ENCODE measurements around the gene ZMYND15.
"Not testable (repeated sequence)": the region's sequence is repeated elsewhere in the genome, so short reads cannot be mapped to it uniquely, and the experiment has no call there.

Gene ZMYND15

GRCh38 chr17:4710693-4711634 is 28.7 kb upstream of the ZMYND15 start:
- Mint-ChIP-seq H3K4me3 (peak overlapping the region; percentile 83), H3K36me3 (peaks cover 3% of the 10 kb centered on the region), H3K9me3 (no peaks in the 10 kb centered on the region), H3K27me3 (no peaks in the 10 kb centered on the region), H3K4me1 (peaks cover 55% of the 10 kb centered on the region), H3K27ac (peak overlapping the region; percentile 95)

DNA sequence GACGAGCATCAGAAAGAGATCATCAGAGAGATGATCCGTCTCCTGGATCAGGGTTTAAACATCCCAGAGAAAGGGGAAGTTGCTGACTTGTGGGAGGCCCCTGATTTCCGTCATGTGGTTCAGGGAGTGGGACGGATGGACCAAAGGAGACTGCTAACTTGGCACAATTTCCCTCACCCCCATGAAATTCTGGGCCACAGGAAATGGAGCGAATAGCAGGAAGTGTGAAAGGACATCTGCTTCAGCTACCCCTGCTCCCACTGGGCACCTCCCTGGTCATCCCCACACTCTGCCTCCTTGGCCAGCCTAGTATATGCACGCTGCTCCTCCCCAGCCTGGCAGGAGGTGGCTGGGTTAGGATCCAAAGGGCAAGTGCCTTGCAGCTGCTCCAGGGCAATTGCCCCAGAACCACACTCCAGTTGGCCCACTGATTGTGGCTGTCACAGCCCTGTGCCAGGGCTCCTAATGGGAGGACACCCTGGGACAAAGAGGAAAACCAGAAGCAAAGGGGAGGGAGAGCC is 27.9 kb upstream of the ZMYND15 start:
- Mint-ChIP-seq H3K36me3 (no peaks in the 10 kb centered on the region), H3K4me3 (peak overlapping the region; percentile 83), H3K27ac (peak overlapping the region; percentile 95), H3K27me3 (no peaks in the 10 kb centered on the region), H3K9me3 (no peaks in the 10 kb centered on the region), H3K4me1 (peaks cover 48% of the 10 kb centered on the region)

DNA sequence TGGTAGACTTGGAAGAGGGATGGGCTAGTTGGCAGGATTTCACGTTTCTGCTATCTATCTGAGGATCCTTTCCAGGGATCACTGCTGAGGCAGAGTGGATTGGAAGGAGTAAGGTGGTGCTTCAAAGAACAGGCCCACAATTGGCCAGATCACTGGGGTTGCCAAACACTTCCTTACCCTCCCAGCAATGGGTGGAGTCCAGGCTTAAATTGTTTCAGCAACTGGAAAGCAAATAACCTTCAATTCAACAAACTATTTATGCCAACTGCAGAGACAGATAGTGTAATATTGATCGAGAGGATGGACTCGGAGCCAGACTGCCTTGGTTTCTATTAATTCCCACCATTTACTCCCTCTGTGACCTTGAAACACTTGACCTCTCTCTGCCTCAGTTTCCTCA is 27.1 kb upstream of the ZMYND15 start:
- no peaks in the 10 kb centered on the region for H3K36me3 Mint-ChIP-seq
- H3K27me3 Mint-ChIP-seq, result no peaks in the 10 kb centered on the region
- peak overlapping the region; percentile 19 for H3K27ac Mint-ChIP-seq
- H3K9me3 Mint-ChIP-seq, result no peaks in the 10 kb centered on the region
- H3K4me1 Mint-ChIP-seq, result peaks cover 48% of the 10 kb centered on the region
- H3K4me3 Mint-ChIP-seq, result peak overlapping the region; percentile 83

GRCh38 chr17:4714340-4715062 is 25.1 kb upstream of the ZMYND15 start:
- Mint-ChIP-seq H3K27ac (peak overlapping the region; percentile 93), H3K4me3 (peak overlapping the region; percentile 80), H3K4me1 (peaks cover 47% of the 10 kb centered on the region)
- H3K27me3 Mint-ChIP-seq, H3K36me3 Mint-ChIP-seq, H3K9me3 Mint-ChIP-seq: not testable (repeated sequence)

GRCh38 chr17:4715063-4715744 is 24.4 kb upstream of the ZMYND15 start:
- peak overlapping the region; percentile 93 for H3K27ac Mint-ChIP-seq
- peak overlapping the region; percentile 80 for H3K4me3 Mint-ChIP-seq
- peaks cover 2% of the 10 kb centered on the region for H3K36me3 Mint-ChIP-seq
- peaks cover 43% of the 10 kb centered on the region for H3K4me1 Mint-ChIP-seq
- no peaks in the 10 kb centered on the region for H3K27me3 Mint-ChIP-seq
- no peaks in the 10 kb centered on the region for H3K9me3 Mint-ChIP-seq

GRCh38 chr17:4716081-4716480 is 23.6 kb upstream of the ZMYND15 start:
- Mint-ChIP-seq H3K27me3 (no peaks in the 10 kb centered on the region), H3K9me3 (no peaks in the 10 kb centered on the region), H3K4me3 (no peak overlapping the region), H3K36me3 (peaks cover 2% of the 10 kb centered on the region), H3K27ac (peak overlapping the region; percentile 93), H3K4me1 (peaks cover 43% of the 10 kb centered on the region)

DNA sequence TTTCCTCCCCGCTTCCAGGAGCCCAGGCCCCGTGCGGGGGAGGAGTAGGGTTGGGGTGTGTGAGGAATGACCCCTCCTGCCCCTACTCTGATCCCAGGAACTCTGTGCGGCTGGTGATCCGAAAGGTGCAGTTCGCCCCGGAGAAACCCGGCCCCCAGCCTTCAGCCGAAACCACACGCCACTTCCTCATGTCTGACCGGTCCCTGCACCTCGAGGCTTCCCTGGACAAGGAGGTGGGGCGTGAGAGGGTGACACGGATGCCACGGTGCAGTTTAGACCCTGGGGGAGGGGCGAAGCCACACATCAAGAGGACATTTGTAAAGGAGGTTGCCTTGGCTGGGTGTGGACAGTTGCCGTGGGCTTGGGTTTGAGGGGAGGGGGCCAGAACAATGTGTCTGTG is 21.8 kb upstream of the ZMYND15 start:
- no peak overlapping the region for H3K4me3 Mint-ChIP-seq
- H3K27ac Mint-ChIP-seq, result no peak overlapping the region
- no peaks in the 10 kb centered on the region for H3K27me3 Mint-ChIP-seq
- no peaks in the 10 kb centered on the region for H3K9me3 Mint-ChIP-seq
- peaks cover 2% of the 10 kb centered on the region for H3K36me3 Mint-ChIP-seq
- H3K4me1 Mint-ChIP-seq, result peaks cover 26% of the 10 kb centered on the region

- Mint-ChIP-seq H3K4me3 (no peak overlapping the region), H3K4me1 (peaks cover 22% of the 10 kb centered on the region), H3K27ac (no peak overlapping the region), H3K27me3 (no peaks in the 10 kb centered on the region), H3K36me3 (peaks cover 2% of the 10 kb centered on the region), H3K9me3 (no peaks in the 10 kb centered on the region)
Observed at GRCh38 chr17:4718276-4718675, 21.4 kb upstream of the ZMYND15 start.

DNA sequence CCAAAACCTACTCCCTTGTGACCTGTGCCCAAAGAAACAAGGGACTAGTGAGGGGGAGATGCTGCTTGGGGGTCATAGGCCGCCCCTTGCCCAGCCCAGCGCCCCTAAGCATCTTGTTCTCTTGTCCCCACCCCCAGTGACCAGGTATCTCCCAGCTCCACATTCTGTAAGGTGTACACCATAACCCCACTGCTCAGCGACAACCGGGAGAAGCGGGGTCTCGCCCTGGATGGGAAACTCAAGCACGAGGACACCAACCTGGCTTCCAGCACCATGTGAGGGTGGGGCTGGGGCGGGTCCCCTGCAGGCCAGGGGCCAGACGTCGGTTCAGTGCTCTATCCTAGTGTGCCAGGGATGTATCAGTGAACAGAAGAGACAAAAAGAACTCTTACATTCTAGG is 20.5 kb upstream of the ZMYND15 start:
- H3K9me3 Mint-ChIP-seq, result no peaks in the 10 kb centered on the region
- peaks cover 16% of the 10 kb centered on the region for H3K4me1 Mint-ChIP-seq
- H3K27me3 Mint-ChIP-seq, result no peaks in the 10 kb centered on the region
- peaks cover 2% of the 10 kb centered on the region for H3K36me3 Mint-ChIP-seq
- H3K27ac Mint-ChIP-seq, result no peak overlapping the region
- no peak overlapping the region for H3K4me3 Mint-ChIP-seq

GRCh38 chr17:4719684-4720221 is 19.9 kb upstream of the ZMYND15 start:
- H3K27me3 Mint-ChIP-seq, result no peaks in the 10 kb centered on the region
- no peak overlapping the region for H3K4me3 Mint-ChIP-seq
- no peak overlapping the region for H3K27ac Mint-ChIP-seq
- H3K9me3 Mint-ChIP-seq, result no peaks in the 10 kb centered on the region
- peaks cover 13% of the 10 kb centered on the region for H3K4me1 Mint-ChIP-seq
- H3K36me3 Mint-ChIP-seq, result peaks cover 2% of the 10 kb centered on the region

DNA sequence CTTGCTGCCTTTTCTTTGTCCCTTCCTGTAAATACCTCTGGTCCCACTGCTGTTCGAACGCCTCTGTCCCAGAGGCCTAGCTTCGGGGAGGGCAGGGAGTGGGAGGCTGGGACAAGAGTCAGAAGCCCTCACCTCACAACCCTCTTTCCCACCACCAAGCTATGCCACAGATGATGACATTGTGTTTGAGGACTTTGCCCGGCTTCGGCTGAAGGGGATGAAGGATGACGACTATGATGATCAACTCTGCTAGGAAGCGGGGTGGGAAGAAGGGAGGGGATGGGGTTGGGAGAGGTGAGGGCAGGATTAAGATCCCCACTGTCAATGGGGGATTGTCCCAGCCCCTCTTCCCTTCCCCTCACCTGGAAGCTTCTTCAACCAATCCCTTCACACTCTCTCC is 18.8 kb upstream of the ZMYND15 start:
- H3K4me3 Mint-ChIP-seq, result no peak overlapping the region
- peaks cover 2% of the 10 kb centered on the region for H3K36me3 Mint-ChIP-seq
- H3K27me3 Mint-ChIP-seq, result no peaks in the 10 kb centered on the region
- no peak overlapping the region for H3K27ac Mint-ChIP-seq
- peaks cover 3% of the 10 kb centered on the region for H3K4me1 Mint-ChIP-seq
- H3K9me3 Mint-ChIP-seq, result no peaks in the 10 kb centered on the region

DNA sequence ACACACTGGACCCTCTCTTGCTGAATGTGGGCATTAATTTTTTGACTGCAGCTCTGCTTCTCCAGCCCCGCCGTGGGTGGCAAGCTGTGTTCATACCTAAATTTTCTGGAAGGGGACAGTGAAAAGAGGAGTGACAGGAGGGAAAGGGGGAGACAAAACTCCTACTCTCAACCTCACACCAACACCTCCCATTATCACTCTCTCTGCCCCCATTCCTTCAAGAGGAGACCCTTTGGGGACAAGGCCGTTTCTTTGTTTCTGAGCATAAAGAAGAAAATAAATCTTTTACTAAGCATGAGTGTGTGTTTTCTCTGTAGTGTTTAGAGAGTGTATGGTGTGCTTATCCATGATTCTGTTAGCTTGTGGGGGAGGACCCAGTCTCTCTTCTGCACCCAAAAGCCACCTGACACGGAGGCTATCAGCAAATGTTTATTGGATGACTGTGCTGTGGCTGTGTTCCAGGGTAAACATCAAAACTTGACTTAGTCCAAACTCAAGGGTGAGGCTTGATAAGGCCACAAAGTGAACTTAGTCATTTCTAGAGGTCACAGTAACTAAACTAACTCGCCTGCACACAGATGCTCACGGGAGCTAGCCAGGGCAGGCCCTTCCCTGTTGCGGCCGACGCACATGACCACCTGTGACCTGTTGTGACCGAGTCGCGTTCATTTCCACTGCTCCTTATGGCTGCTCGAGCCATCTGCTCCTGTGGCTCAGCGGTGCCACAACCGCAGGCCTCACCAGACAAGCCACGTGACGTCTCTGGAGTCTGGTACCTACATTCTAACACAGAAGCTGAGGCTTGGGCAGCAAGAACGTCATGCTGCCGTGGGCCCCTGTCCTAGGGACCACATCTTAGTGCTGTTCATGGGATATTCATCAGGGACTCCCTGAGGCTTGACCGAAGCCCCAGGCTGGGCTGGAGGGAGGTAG is 18.2 kb upstream of the ZMYND15 start:
- H3K4me1 Mint-ChIP-seq, result no peaks in the 10 kb centered on the region
- peaks cover 2% of the 10 kb centered on the region for H3K36me3 Mint-ChIP-seq
- H3K27ac Mint-ChIP-seq, result peak overlapping the region; percentile 48
- no peak overlapping the region for H3K4me3 Mint-ChIP-seq
- H3K27me3 Mint-ChIP-seq, result no peaks in the 10 kb centered on the region
- H3K9me3 Mint-ChIP-seq, result no peaks in the 10 kb centered on the region

- H3K27me3 Mint-ChIP-seq, result no peaks in the 10 kb centered on the region
- no peak overlapping the region for H3K27ac Mint-ChIP-seq
- no peak overlapping the region for H3K4me3 Mint-ChIP-seq
- H3K9me3 Mint-ChIP-seq, result no peaks in the 10 kb centered on the region
- H3K4me1 Mint-ChIP-seq, result no peaks in the 10 kb centered on the region
- peaks cover 2% of the 10 kb centered on the region for H3K36me3 Mint-ChIP-seq
Observed at GRCh38 chr17:4722678-4723240, 16.9 kb upstream of the ZMYND15 start.

DNA sequence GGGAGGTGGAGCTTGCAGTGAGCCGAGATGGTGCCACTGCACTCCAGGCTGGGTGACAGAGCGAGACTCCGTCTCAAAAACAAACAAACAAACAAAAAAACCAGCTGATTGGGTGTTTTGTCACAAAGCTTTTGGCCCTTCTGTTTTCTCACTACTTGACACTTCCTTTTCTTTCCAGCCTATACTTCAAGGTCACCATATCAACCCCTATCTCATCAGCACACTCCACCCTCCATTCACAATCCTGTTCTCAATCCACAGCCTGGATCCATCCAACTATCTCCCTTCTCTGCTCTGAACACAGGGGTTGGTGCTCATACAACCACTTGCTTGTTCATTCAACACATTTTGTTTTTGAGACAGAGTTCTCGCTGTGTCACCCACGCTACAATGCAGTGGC is 15.0 kb upstream of the ZMYND15 start:
- Mint-ChIP-seq H3K27me3 (no peaks in the 10 kb centered on the region), H3K36me3 (no peaks in the 10 kb centered on the region), H3K4me3 (no peak overlapping the region), H3K9me3 (no peaks in the 10 kb centered on the region), H3K4me1 (no peaks in the 10 kb centered on the region), H3K27ac (no peak overlapping the region)
